GM12801 (cell line): ENCODE results near the gene RS1.

ENCODE experiments used
- TF ChIP-seq, protein P1 (sequence below): IDR thresholded peaks from one replicate; pipeline ENCODE4 v1.5.1; 2011; ENCODE audit warnings: control low read depth; ENCODE audit not compliant: insufficient read length; ENCODE audit errors: extremely low read depth

Gene RS1

DNA sequence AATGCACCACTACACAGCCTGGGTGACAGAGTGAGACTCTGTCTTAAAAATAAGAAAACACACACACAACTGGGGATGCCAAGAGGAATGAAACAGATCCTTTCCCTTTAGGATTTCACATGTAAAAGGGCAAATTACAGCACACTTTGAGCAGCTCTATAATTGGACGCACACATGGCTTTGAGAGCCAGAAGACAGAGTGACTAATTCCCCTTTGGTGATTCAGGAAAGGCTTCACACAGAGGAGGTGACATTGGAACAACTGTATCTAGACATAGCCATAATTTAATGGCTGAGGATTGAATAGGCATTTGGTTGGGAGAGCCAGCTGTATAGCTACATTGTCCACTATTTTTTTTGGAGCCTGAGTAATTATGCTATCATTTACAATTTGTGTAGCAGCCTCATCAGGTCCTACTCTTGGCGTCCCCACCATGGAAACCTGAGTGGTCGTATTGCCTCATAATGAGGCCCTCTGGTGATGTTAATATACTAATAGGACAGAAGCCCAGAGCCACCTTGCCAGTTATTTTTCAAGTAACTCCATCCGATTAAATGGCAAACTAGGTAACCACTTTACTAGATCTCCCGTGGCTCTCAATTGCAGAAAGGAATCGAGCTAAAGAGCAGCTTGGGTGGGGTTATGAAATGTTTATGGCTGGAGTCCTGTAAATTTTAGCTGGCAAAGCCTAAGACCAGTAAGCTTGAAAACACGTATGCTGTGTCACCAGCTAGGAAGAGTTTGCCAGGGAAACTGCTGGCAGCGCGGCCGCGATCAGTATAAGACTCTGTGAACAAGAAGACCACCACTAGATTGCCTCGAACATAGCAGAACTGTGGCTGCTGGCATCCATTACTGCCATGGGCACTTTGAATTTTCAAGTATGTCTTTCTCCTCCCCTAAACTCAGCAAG is 27.1 kb upstream of the RS1 start:
- TF ChIP-seq, protein P1, sequence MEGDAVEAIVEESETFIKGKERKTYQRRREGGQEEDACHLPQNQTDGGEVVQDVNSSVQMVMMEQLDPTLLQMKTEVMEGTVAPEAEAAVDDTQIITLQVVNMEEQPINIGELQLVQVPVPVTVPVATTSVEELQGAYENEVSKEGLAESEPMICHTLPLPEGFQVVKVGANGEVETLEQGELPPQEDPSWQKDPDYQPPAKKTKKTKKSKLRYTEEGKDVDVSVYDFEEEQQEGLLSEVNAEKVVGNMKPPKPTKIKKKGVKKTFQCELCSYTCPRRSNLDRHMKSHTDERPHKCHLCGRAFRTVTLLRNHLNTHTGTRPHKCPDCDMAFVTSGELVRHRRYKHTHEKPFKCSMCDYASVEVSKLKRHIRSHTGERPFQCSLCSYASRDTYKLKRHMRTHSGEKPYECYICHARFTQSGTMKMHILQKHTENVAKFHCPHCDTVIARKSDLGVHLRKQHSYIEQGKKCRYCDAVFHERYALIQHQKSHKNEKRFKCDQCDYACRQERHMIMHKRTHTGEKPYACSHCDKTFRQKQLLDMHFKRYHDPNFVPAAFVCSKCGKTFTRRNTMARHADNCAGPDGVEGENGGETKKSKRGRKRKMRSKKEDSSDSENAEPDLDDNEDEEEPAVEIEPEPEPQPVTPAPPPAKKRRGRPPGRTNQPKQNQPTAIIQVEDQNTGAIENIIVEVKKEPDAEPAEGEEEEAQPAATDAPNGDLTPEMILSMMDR = no peak

DNA sequence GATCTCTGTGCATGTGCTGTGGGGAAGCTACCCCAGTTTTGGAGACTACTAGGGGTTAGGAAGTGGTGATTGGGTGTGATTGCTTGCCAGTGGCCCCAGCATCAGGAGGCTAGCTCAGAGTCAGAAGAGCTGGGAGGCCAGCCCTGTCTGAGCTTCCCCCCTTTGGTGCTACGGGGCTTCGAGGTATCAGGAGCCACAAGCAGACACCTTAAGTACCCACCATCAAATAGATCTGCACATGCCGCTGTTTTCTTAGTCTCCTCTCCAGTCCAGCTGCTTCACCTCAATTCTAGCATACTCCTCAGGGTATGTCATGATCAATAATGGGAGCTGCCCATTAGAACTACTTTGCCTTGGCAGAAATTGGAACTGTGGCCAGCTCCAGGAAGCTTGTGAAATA is 24.7 kb upstream of the RS1 start:
- TF ChIP-seq, protein P1 = no peak

DNA sequence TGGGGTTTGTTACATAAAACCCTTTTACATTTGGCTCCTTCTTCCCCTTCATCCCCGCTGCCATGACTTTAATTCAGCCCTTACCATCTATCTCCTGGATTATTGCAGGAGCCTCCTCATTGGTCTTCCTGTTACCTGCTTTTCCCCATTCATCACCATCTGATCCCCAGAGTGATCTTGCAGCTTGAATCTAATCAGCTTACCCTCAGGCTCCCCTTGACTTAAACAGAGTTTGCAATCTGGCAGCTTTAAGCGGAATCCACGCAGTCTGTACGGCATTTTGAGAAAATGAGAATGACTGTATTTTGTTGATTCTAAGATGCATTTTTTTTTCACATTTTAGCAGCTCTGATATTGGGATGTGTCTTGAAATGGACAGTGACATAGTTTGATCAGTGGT is 20.6 kb upstream of the RS1 start:
- TF ChIP-seq, protein P1 = no peak

DNA sequence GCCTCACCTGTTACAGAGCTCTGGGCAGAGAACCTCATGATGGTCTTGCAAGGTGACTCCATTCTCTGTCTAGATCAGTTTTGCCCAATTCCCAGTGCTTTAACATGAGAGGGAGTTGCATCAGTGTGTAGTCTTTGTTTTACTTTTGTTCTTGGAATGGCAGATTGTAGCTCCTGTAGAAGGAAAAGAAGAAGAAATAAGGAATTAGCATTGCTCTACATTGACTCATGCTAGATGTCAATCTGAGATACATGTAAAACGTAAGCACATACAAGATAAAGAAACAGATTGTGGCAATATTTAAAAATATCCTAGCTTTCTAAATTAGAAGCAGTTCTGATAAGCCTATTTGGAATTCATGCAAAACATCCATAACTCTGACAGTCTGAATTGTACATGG is 19.5 kb upstream of the RS1 start:
- TF ChIP-seq, protein P1 = no peak

DNA sequence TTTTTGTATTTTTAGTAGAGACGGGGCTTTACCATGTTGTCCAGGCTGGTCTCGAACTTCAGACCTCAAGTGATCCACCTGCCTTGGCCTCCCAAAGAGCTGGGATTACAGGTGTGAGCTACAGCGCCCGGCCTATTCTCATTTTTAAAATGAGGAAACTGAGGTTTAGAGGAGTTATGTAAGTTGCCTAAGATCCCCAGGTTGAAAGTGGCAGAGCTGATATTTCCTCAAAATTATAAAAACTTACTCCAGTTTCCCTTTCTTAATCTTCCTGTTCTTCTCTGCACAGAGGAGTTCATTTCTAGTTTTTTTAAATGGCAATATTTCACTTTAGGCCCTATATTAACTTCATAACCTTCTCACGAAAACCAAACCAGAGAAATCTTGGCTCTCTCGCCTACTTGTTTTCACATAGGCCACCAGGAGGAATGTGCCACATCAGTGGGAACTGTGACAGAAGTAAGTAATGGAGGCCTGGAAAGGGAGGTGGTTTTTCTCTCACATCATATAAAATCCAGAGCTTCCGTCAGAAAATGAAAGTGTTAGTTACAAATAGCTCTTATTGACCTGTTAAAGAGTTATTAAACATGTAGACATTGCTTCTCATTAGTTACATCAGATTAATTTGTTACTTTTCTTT is 16.1 kb upstream of the RS1 start:
- TF ChIP-seq, protein P1 = no peak

GRCh38 chrX:18682979-18683387 is 11.1 kb upstream of the RS1 start:
- TF ChIP-seq, protein P1 = no peak

- TF ChIP-seq, protein P1 = no peak
Observed at GRCh38 chrX:18681996-18682395, 10.1 kb upstream of the RS1 start.
